Measurements from ENCODE around the gene C2orf80. TPM values are rescaled to one million over a fixed set of nuclear protein-coding genes. Genes with fewer than 3 reads are reported as not detected.
A peak's percentile ranks its signal among the peaks of the same experiment; 100 is the strongest.

C2orf80 gene
- total and polyA plus RNA-seq, 2 donors from 2014 or later, result not detected

DNA sequence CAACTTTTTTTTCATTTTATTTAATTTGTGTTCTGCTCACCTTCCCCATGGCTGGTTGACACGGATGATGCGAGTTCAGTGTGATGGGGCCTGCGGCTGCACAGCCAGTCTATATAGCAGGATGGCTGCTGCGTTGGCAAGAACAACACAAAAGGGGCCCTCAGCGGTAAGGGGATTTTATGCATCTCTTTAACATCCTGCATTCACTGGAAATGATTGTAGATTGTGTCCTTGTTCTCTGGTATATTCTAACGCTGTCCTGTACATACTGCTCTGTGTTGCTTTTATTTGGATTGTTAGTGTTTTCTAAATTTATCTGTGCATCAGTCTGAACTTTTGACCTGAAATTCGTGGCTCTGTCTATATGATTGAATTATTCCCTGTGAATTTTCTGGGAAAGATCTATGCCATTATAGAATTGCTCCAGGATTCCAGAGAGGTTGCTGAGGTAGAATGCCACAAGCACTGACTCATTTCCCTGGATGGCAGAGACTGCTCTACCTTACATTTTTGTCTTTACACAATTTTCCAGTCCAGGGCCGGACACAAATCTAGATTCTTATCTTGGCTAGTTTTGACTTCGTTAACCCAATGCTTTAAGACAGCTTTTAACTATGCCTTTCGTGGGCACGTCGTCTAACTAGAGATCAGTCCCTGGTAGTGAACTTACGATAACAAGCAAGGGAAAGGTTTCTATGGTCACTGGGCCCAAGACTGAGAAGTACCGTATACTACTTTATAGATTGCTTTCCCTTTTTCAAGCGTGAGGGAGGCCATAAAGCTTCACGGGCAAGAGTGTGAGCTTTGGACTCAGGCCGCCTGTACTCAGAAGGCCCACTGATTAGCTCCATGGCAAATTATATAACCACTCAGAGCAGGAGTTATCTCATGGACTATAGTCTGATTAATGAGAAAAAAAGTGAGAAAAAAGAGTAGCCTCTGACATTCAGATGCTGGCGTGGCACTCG lies 59.8 kb downstream of the C2orf80 start, which contains the start of gene CRYGC:
Gene CRYGC (minus strand): TSS at position 85 of the 968 bp plus-strand sequence. CDS start 36 bp downstream, at position 49.
- TF ChIP-seq, protein P1, sequence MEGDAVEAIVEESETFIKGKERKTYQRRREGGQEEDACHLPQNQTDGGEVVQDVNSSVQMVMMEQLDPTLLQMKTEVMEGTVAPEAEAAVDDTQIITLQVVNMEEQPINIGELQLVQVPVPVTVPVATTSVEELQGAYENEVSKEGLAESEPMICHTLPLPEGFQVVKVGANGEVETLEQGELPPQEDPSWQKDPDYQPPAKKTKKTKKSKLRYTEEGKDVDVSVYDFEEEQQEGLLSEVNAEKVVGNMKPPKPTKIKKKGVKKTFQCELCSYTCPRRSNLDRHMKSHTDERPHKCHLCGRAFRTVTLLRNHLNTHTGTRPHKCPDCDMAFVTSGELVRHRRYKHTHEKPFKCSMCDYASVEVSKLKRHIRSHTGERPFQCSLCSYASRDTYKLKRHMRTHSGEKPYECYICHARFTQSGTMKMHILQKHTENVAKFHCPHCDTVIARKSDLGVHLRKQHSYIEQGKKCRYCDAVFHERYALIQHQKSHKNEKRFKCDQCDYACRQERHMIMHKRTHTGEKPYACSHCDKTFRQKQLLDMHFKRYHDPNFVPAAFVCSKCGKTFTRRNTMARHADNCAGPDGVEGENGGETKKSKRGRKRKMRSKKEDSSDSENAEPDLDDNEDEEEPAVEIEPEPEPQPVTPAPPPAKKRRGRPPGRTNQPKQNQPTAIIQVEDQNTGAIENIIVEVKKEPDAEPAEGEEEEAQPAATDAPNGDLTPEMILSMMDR (IDR thresholded peaks at IDR 0.05; ENCODE audit: borderline replicate concordance, extremely low read depth, insufficient read depth), result no peak
- Histone ChIP-seq H3K9ac (ENCODE audit: low read length in 3 of 3) (no peak within 1 kb of the TSS), H3K9me3 (ENCODE audit: control insufficient read depth in 2 of 3, insufficient read depth in 1 of 3, low read length in 3 of 3) (no peaks in the 10 kb centered on the region), H3K4me3 (ENCODE audit: low read length in 3 of 3) (no peak within 1 kb of the TSS), H3K27me3 (ENCODE audit: control insufficient read depth, insufficient read depth, low read length) (no peaks in the 10 kb centered on the region), H3K36me3 (ENCODE audit: control insufficient read depth in 2 of 3, insufficient read depth in 3 of 3, low read length in 3 of 3) (no peaks in the 10 kb centered on the region), H3K27ac (ENCODE audit: low read depth in 2 of 2, low read length in 2 of 2) (no peak within 1 kb of the TSS), H3K4me1 (ENCODE audit: control insufficient read depth in 2 of 3, insufficient read depth in 2 of 3, low read depth in 1 of 3, low read length in 3 of 3) (no peaks in the 10 kb centered on the region)
- intact Hi-C loops (cut with DNase I), result no loop called here
- DNase-seq, result peak in 2 of 5 donors; percentile 18 to 20
- FAIRE-seq, result no peak

- H3K9ac ChIP-seq (ENCODE audit: low read length in 3 of 3), result no peak overlapping the region
- no peak overlapping the region for H3K27ac ChIP-seq (ENCODE audit: low read depth in 2 of 2, low read length in 2 of 2)
- peak in 1 of 5 donors; percentile 47 for DNase-seq
- no peaks in the 10 kb centered on the region for H3K9me3 ChIP-seq (ENCODE audit: control insufficient read depth in 2 of 3, insufficient read depth in 1 of 3, low read length in 3 of 3)
- TF ChIP-seq, protein P1 (IDR thresholded peaks at IDR 0.05; ENCODE audit: borderline replicate concordance, extremely low read depth, insufficient read depth), result no peak
- H3K27me3 ChIP-seq (ENCODE audit: control insufficient read depth, insufficient read depth, low read length), result no peaks in the 10 kb centered on the region
- H3K36me3 ChIP-seq (ENCODE audit: control insufficient read depth in 2 of 3, insufficient read depth in 3 of 3, low read length in 3 of 3), result no peaks in the 10 kb centered on the region
- intact Hi-C loops (cut with DNase I), result no loop called here
- no peak overlapping the region for H3K4me3 ChIP-seq (ENCODE audit: low read length in 3 of 3)
- no peaks in the 10 kb centered on the region for H3K4me1 ChIP-seq (ENCODE audit: control insufficient read depth in 2 of 3, insufficient read depth in 2 of 3, low read depth in 1 of 3, low read length in 3 of 3)
- FAIRE-seq, result no peak
Measured at GRCh38 chr2:208128136-208128535, 61.7 kb downstream of the C2orf80 start.

DNA sequence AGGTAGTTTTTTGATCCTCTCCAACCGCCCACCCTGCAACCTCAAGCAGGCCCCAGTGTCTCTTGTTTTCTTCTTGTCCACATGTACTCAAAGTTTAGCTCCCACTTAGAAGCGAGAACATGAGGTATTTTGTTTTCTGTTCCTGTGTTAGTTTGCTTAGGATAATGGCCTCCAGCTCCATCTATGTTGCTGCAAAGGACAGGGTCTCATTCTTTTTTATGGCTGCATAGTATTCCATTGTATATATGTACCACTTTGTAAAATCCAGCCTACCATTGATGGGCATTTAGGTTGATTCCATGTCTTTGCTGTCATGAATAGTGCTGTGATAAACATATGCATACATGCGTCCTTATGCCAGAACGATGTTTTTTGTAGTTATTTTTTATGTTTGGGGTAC lies 62.7 kb downstream of the C2orf80 start:
- no peak overlapping the region for H3K27ac ChIP-seq (ENCODE audit: low read depth in 2 of 2, low read length in 2 of 2)
- no peaks in the 10 kb centered on the region for H3K27me3 ChIP-seq (ENCODE audit: control insufficient read depth, insufficient read depth, low read length)
- TF ChIP-seq, protein P1 (IDR thresholded peaks at IDR 0.05; ENCODE audit: borderline replicate concordance, extremely low read depth, insufficient read depth), result no peak
- FAIRE-seq (no peak), DNase-seq (no peak)
- no peak overlapping the region for H3K4me3 ChIP-seq (ENCODE audit: low read length in 3 of 3)
- H3K4me1 ChIP-seq (ENCODE audit: control insufficient read depth in 2 of 3, insufficient read depth in 2 of 3, low read depth in 1 of 3, low read length in 3 of 3), result no peaks in the 10 kb centered on the region
- no peak overlapping the region for H3K9ac ChIP-seq (ENCODE audit: low read length in 3 of 3)
- H3K9me3 ChIP-seq (ENCODE audit: control insufficient read depth in 2 of 3, insufficient read depth in 1 of 3, low read length in 3 of 3), result no peaks in the 10 kb centered on the region
- H3K36me3 ChIP-seq (ENCODE audit: control insufficient read depth in 2 of 3, insufficient read depth in 3 of 3, low read length in 3 of 3), result no peaks in the 10 kb centered on the region
- intact Hi-C loops (cut with DNase I), result no loop called here
